Measurements from ENCODE around the gene LATS1. TPM values are rescaled to one million over a fixed set of nuclear protein-coding genes. Genes with fewer than 3 reads are reported as not detected.

Gene LATS1
- total RNA-seq, 4 donors from 2014 or later = 29.2 to 54.5 (median 35.6) TPM

- H3K4me1 ChIP-seq = no peaks in the 10 kb centered on the region
- peaks cover 0 to 100% of the 10 kb centered on the region in 2 donors for H3K36me3 ChIP-seq
- no peak for TF ChIP-seq CTCF (IDR thresholded peaks at IDR 0.05)
- TF ChIP-seq POLR2A (IDR thresholded peaks at IDR 0.05) = no peak
- no peak for TF ChIP-seq EP300 (IDR thresholded peaks at IDR 0.05)
- no peak for TF ChIP-seq POLR2AphosphoS5 (IDR thresholded peaks at IDR 0.05)
- ATAC-seq = no peak
- 100% methylated on average over 1 of the region's 1 CpG for WGBS, 2 donors (ENCODE audit: low coverage in 1 of 2)
- H3K4me3 ChIP-seq = no peak overlapping the region
- no peaks in the 10 kb centered on the region for H3K27me3 ChIP-seq
- H3K27ac ChIP-seq = no peak overlapping the region
- no peaks in the 10 kb centered on the region for H3K9me3 ChIP-seq
These were observed 17.0 kb upstream of the LATS1 start for GRCh38 chr6:149734915-149735314.

GRCh38 chr6:149733089-149733720 is 15.3 kb upstream of the LATS1 start:
- Histone ChIP-seq H3K9me3 (no peaks in the 10 kb centered on the region), H3K27me3 (no peaks in the 10 kb centered on the region), H3K36me3 (peaks cover 0 to 100% of the 10 kb centered on the region in 2 donors), H3K27ac (no peak overlapping the region), H3K4me1 (no peaks in the 10 kb centered on the region), H3K4me3 (no peak overlapping the region)
- no peak for TF ChIP-seq POLR2A (IDR thresholded peaks at IDR 0.05)
- TF ChIP-seq EP300 (IDR thresholded peaks at IDR 0.05) = no peak
- no peak for TF ChIP-seq POLR2AphosphoS5 (IDR thresholded peaks at IDR 0.05)
- no peak for TF ChIP-seq CTCF (IDR thresholded peaks at IDR 0.05)
- ATAC-seq = no peak
- WGBS, 2 donors (ENCODE audit: low coverage in 1 of 2) = 86 to 100% methylated on average over 2 of the region's 2 CpGs

GRCh38 chr6:149729824-149730223 is 11.9 kb upstream of the LATS1 start:
- Histone ChIP-seq H3K4me1 (no peaks in the 10 kb centered on the region), H3K4me3 (no peak overlapping the region), H3K36me3 (peaks cover 0 to 100% of the 10 kb centered on the region in 2 donors), H3K9me3 (no peaks in the 10 kb centered on the region), H3K27me3 (no peaks in the 10 kb centered on the region), H3K27ac (no peak overlapping the region)
- 91 to 93% methylated on average over 7 to 8 of the region's 8 CpGs for WGBS, 2 donors (ENCODE audit: low coverage in 1 of 2)
- no peak for ATAC-seq
- TF ChIP-seq POLR2A (IDR thresholded peaks at IDR 0.05) = no peak
- no peak for TF ChIP-seq EP300 (IDR thresholded peaks at IDR 0.05)
- TF ChIP-seq CTCF (IDR thresholded peaks at IDR 0.05) = no peak
- no peak for TF ChIP-seq POLR2AphosphoS5 (IDR thresholded peaks at IDR 0.05)

GRCh38 chr6:149728499-149729234 is 10.8 kb upstream of the LATS1 start:
- Histone ChIP-seq H3K4me3 (no peak overlapping the region), H3K36me3 (peaks cover 0 to 95% of the 10 kb centered on the region in 2 donors), H3K4me1 (peaks cover 0 to 3% (median 0%) of the 10 kb centered on the region in 3 donors), H3K27me3 (no peaks in the 10 kb centered on the region), H3K9me3 (no peaks in the 10 kb centered on the region), H3K27ac (no peak overlapping the region)
- WGBS, 2 donors (ENCODE audit: low coverage in 1 of 2) = 85 to 92% methylated on average over 3 to 4 of the region's 5 CpGs
- TF ChIP-seq POLR2AphosphoS5 (IDR thresholded peaks at IDR 0.05) (no peak), POLR2A (IDR thresholded peaks at IDR 0.05) (no peak), CTCF (IDR thresholded peaks at IDR 0.05) (no peak), EP300 (IDR thresholded peaks at IDR 0.05) (no peak)
- ATAC-seq = no peak
